Keratinocyte (primary cell): ENCODE results near the gene WNT3.

Source experiments
- CTCF ChIP-seq, 3 experiments: IDR thresholded peaks in 1 of 3; conservative IDR thresholded peaks in 1 of 3; optimal IDR thresholded peaks in 1 of 3; 2 replicates in 2 of 3; 3 replicates in 1 of 3; pipeline versions ENCODE3 to v1.5.1; 2011; ENCODE audit warnings: low read length in 3 of 3, mild to moderate bottlenecking in 3 of 3, moderate library complexity in 2 of 3, control low read depth in 1 of 3, inconsistent platforms in 1 of 3; ENCODE audit not compliant: insufficient read depth in 2 of 3; ENCODE audit errors: extremely low read depth in 1 of 3
- EZH2 ChIP-seq: IDR thresholded peaks from one replicate; pipeline ENCODE4 v1.6.1; 2012; ENCODE audit warnings: inconsistent platforms, mild to moderate bottlenecking, low read length, moderate library complexity

- no peak for TF ChIP-seq EZH2
- no peak for TF ChIP-seq CTCF (optimal IDR thresholded peaks at IDR 0.05 in 1 of 3, IDR thresholded peaks at IDR 0.05 in 1 of 3, conservative IDR thresholded peaks at IDR 0.05 in 1 of 3; ENCODE audit: extremely low read depth in 1 of 3, insufficient read depth in 2 of 3, low read length in 3 of 3)
Measured at GRCh38 chr17:46765453-46765852, 53.0 kb downstream of the WNT3 start.
